Activated CD4-positive, alpha-beta T cell treated with anti-CD3 and anti-CD28 coated beads, Interleukin-10, Interleukin-2, amounts not matched to agents 100 ng/mL and 50 ng/mL, durations not matched to agents 16 hours and 8 hours (primary cell): Measurements from ENCODE around the gene KLHDC10.
"Not testable (repeated sequence)": the region's sequence is repeated elsewhere in the genome, so short reads cannot be mapped to it uniquely, and the experiment has no call there.

Source experiments
- DNase-seq: peaks from one replicate; pipeline ENCODE4 v3.0.0-alpha.2; 2020

The KLHDC10 gene

GRCh38 chr7:130123501-130123900, 53.2 kb downstream of the KLHDC10 start:
- DNase-seq, result no peak

- DNase-seq, result no peak
Measured at GRCh38 chr7:130124711-130125110, 54.4 kb downstream of the KLHDC10 start.

GRCh38 chr7:130126840-130127239, 56.5 kb downstream of the KLHDC10 start:
- DNase-seq, result not testable (repeated sequence)

GRCh38 chr7:130127404-130127803, 57.1 kb downstream of the KLHDC10 start:
- DNase-seq, result no peak

GRCh38 chr7:130127821-130128317, 57.5 kb downstream of the KLHDC10 start:
- DNase-seq, result no peak

GRCh38 chr7:130129011-130129411, 58.7 kb downstream of the KLHDC10 start:
- DNase-seq, result no peak

- DNase-seq, result no peak
Measured at GRCh38 chr7:130131191-130131834, 61.0 kb downstream of the KLHDC10 start.

GRCh38 chr7:130131964-130132875, 61.9 kb downstream of the KLHDC10 start:
- no peak for DNase-seq

- no peak for DNase-seq
Measured at GRCh38 chr7:130133029-130133782, 62.9 kb downstream of the KLHDC10 start.

GRCh38 chr7:130134106-130134636, 63.8 kb downstream of the KLHDC10 start:
- no peak for DNase-seq

- no peak for DNase-seq
Measured at GRCh38 chr7:130134726-130135125, 64.4 kb downstream of the KLHDC10 start.

GRCh38 chr7:130135208-130136205, 65.2 kb downstream of the KLHDC10 start:
- no peak for DNase-seq

GRCh38 chr7:130136579-130137167, 66.3 kb downstream of the KLHDC10 start:
- DNase-seq, result no peak

- no peak for DNase-seq
Measured at GRCh38 chr7:130137207-130137606, 66.9 kb downstream of the KLHDC10 start.

- DNase-seq, result no peak
Measured at GRCh38 chr7:130139193-130139960, 69.0 kb downstream of the KLHDC10 start.

- no peak for DNase-seq
Measured at GRCh38 chr7:130140551-130141160, 70.3 kb downstream of the KLHDC10 start.

- DNase-seq, result peak; percentile 43
Measured at GRCh38 chr7:130141161-130141883, 71.0 kb downstream of the KLHDC10 start.

GRCh38 chr7:130141884-130142653, 71.7 kb downstream of the KLHDC10 start:
- DNase-seq, result no peak
